ENCODE results near the gene ADIPOQ. TPM values are rescaled to one million over a fixed set of nuclear protein-coding genes. Genes with fewer than 3 reads are reported as not detected.

Gene ADIPOQ
- total and polyA plus RNA-seq, 2 donors (not counting 1 experiment from before 2014, with no cell fraction given): not detected

DNA sequence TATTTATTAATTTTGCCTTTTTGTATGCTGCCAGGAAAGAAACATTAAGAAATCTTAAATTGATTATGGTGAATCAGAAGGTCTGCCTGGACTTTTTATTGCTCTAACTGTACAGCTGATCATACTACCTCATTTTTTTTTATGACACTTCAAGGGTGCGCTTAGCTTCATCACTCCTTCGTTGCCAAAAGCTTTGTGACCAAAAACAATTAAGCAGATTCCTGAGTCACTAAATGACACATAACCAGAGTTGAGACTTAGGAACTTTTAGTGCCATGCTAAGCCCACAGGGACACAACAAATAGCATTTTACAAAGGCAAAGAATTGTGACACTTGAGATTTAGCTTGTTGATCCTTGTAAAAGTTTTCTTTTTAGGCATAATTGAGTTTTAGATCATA is 4.9 kb downstream of the ADIPOQ start:
- no peak overlapping the region for H3K4me3 ChIP-seq (ENCODE audit: control extremely low read depth in 1 of 5, extremely low read depth in 1 of 5, insufficient read depth in 1 of 5, low read depth in 2 of 5, low read length in 4 of 5)
- H3K79me2 ChIP-seq (ENCODE audit: control insufficient read depth, insufficient read depth, low read length): peaks cover 13% of the 10 kb centered on the region
- POLR2A ChIA-PET: no interaction called here
- no peaks in the 10 kb centered on the region for H3K9me3 Mint-ChIP-seq (ENCODE audit: insufficient read depth)
- no peak overlapping the region for H3K4me3 Mint-ChIP-seq
- no peak overlapping the region for H3K27ac ChIP-seq (ENCODE audit: low read length in 2 of 2)
- H3K9me3 ChIP-seq (ENCODE audit: control extremely low read depth in 1 of 3, control insufficient read depth in 2 of 3, insufficient read depth in 1 of 3, low read length in 2 of 3): peaks cover 0 to 1% (median 0%) of the 10 kb centered on the region in 3 donors
- no peaks in the 10 kb centered on the region for H3K27me3 ChIP-seq (replicated peaks in 1 of 4; ENCODE audit: control extremely low read depth in 1 of 4, control insufficient read depth in 3 of 4, insufficient read depth in 4 of 4, low read length in 3 of 4)
- CTCF ChIA-PET: interaction anchor here (0.6 to 9.6 kb wide), 7 partner anchors 85 to 615 kb away, joined by 3 to 215 read pairs (median 3); partner anchors contain the start of gene ST6GAL1
- H4K20me1 ChIP-seq (ENCODE audit: control insufficient read depth, insufficient read depth, low read length, poor library complexity, severe bottlenecking): no peaks in the 10 kb centered on the region
- H3K9ac ChIP-seq (ENCODE audit: low read length): no peak overlapping the region
- TF ChIP-seq EZH2 (IDR thresholded peaks at IDR 0.05; ENCODE audit: borderline replicate concordance, insufficient read depth, low read depth, low read length, poor library complexity, severe bottlenecking): no peak
- TF ChIP-seq, protein P1, sequence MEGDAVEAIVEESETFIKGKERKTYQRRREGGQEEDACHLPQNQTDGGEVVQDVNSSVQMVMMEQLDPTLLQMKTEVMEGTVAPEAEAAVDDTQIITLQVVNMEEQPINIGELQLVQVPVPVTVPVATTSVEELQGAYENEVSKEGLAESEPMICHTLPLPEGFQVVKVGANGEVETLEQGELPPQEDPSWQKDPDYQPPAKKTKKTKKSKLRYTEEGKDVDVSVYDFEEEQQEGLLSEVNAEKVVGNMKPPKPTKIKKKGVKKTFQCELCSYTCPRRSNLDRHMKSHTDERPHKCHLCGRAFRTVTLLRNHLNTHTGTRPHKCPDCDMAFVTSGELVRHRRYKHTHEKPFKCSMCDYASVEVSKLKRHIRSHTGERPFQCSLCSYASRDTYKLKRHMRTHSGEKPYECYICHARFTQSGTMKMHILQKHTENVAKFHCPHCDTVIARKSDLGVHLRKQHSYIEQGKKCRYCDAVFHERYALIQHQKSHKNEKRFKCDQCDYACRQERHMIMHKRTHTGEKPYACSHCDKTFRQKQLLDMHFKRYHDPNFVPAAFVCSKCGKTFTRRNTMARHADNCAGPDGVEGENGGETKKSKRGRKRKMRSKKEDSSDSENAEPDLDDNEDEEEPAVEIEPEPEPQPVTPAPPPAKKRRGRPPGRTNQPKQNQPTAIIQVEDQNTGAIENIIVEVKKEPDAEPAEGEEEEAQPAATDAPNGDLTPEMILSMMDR (IDR thresholded peaks at IDR 0.05): no peak
- H2AFZ ChIP-seq (ENCODE audit: insufficient read depth, low read depth, low read length, poor library complexity, severe bottlenecking): no peak overlapping the region
- intact Hi-C loops (cut with micrococcal nuclease): loop anchor here (5.0 kb wide), 1 partner anchor 155 kb away; no protein-coding TSS in a partner anchor
- ATAC-seq (ENCODE audit: low read depth) (no peak), DNase-seq (no peak)
- H3K4me2 ChIP-seq (replicated peaks; ENCODE audit: low read depth, low read length, poor library complexity, severe bottlenecking): no peak overlapping the region
- peaks cover 13% of the 10 kb centered on the region for H3K4me1 Mint-ChIP-seq
- WGBS (ENCODE audit: insufficient coverage): no CpG with 5 or more reads among the region's 2 CpGs
- H3K27ac Mint-ChIP-seq: no peak overlapping the region
- peaks cover 19% of the 10 kb centered on the region for H3K27me3 Mint-ChIP-seq
- H3K36me3 ChIP-seq (replicated peaks in 1 of 2; ENCODE audit: control extremely low read depth in 1 of 2, control insufficient read depth in 1 of 2, extremely low read depth in 1 of 2, insufficient read depth in 2 of 2, low read length in 1 of 2): no peaks in the 10 kb centered on the region
- peaks cover 9 to 11% of the 10 kb centered on the region in 2 donors for H3K4me1 ChIP-seq (ENCODE audit: control insufficient read depth in 2 of 2, insufficient read depth in 2 of 2, low read length in 2 of 2)

DNA sequence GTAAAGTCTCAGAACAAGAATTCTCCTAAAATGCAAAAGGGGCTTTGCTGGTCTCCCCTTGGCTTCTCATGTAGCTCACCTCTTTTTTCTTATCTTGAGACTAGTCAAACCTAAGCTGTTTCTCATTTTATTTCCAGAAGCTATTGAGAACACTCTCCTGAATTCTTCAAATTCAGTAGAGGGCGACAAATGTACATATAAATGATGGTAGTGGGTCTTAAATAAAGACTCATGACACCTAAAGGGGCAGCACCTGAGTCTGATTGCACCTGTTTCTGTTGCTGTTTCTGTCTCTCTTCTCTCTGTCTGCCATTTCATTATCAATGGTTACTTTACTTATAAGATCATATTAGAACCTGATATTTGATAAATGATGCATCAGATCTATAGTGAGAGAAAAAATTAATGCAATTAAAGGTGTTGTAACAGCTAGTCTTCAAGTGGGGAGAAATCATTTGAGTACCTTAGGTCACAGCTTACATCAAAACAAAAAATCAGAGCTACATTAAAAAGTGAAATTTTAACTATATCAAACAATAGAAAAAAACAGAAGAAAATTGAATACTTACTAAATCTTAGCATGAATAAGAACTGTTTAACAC is 7.0 kb downstream of the ADIPOQ start:
- CTCF ChIA-PET: interaction anchor here (0.5 to 9.6 kb wide), 74 partner anchors 10 to 469 kb away, joined by 3 to 215 read pairs (median 5); partner anchors contain the start of genes RPL39L and ST6GAL1
- POLR2A ChIA-PET: interaction anchor here (0.5 to 1.4 kb wide), 5 partner anchors 67 to 180 kb away, joined by 3 to 12 read pairs (median 3); partner anchors contain the start of gene ST6GAL1
- H3K4me3 Mint-ChIP-seq: no peak overlapping the region

More for the DNA sequence above, 7.0 kb downstream of the ADIPOQ start:
- peak overlapping the region; percentile 5 for H3K4me2 ChIP-seq (replicated peaks; ENCODE audit: low read depth, low read length, poor library complexity, severe bottlenecking)
- no CpG with 5 or more reads among the region's 1 CpG for WGBS (ENCODE audit: insufficient coverage)
- Mint-ChIP-seq H3K9me3 (ENCODE audit: insufficient read depth) (no peaks in the 10 kb centered on the region), H3K27me3 (peaks cover 16% of the 10 kb centered on the region), H3K4me1 (peaks cover 13% of the 10 kb centered on the region), H3K27ac (no peak overlapping the region)
- DNase-seq (peak; percentile 81), ATAC-seq (ENCODE audit: low read depth) (peak; percentile 88)
- H3K79me2 ChIP-seq (ENCODE audit: control insufficient read depth, insufficient read depth, low read length): peaks cover 13% of the 10 kb centered on the region
- H2AFZ ChIP-seq (ENCODE audit: insufficient read depth, low read depth, low read length, poor library complexity, severe bottlenecking): peak overlapping the region; percentile 3
- TF ChIP-seq, protein P1 (IDR thresholded peaks at IDR 0.05): peak; percentile 70
- no peak for TF ChIP-seq EZH2 (IDR thresholded peaks at IDR 0.05; ENCODE audit: borderline replicate concordance, insufficient read depth, low read depth, low read length, poor library complexity, severe bottlenecking)
- peaks cover 0 to 1% (median 0%) of the 10 kb centered on the region in 3 donors for H3K9me3 ChIP-seq (ENCODE audit: control extremely low read depth in 1 of 3, control insufficient read depth in 2 of 3, insufficient read depth in 1 of 3, low read length in 2 of 3)
- H3K4me3 ChIP-seq (ENCODE audit: control extremely low read depth in 1 of 5, extremely low read depth in 1 of 5, insufficient read depth in 1 of 5, low read depth in 2 of 5, low read length in 4 of 5): no peak overlapping the region
- intact Hi-C loops (cut with micrococcal nuclease): loop anchor here (1.0 to 5.0 kb wide), 6 partner anchors 82 to 316 kb away; no protein-coding TSS in a partner anchor
- H3K27me3 ChIP-seq (replicated peaks in 1 of 4; ENCODE audit: control extremely low read depth in 1 of 4, control insufficient read depth in 3 of 4, insufficient read depth in 4 of 4, low read length in 3 of 4): no peaks in the 10 kb centered on the region
- no peaks in the 10 kb centered on the region for H3K36me3 ChIP-seq (replicated peaks in 1 of 2; ENCODE audit: control extremely low read depth in 1 of 2, control insufficient read depth in 1 of 2, extremely low read depth in 1 of 2, insufficient read depth in 2 of 2, low read length in 1 of 2)
- peaks cover 9 to 11% of the 10 kb centered on the region in 2 donors for H3K4me1 ChIP-seq (ENCODE audit: control insufficient read depth in 2 of 2, insufficient read depth in 2 of 2, low read length in 2 of 2)
- no peaks in the 10 kb centered on the region for H4K20me1 ChIP-seq (ENCODE audit: control insufficient read depth, insufficient read depth, low read length, poor library complexity, severe bottlenecking)
- H3K27ac ChIP-seq (ENCODE audit: low read length in 2 of 2): no peak overlapping the region
- H3K9ac ChIP-seq (ENCODE audit: low read length): no peak overlapping the region

All from B cell (primary cell).